Activated CD4-positive, CD25-positive, alpha-beta regulatory T cell (primary cell): ENCODE results near the gene PARD3.
"Not testable (repeated sequence)": the region's sequence is repeated elsewhere in the genome, so short reads cannot be mapped to it uniquely, and the experiment has no call there.

ENCODE experiments used
- DNase-seq, 4 experiments: peaks; one replicate each; lab custom pipeline; 2025; lab: John Stamatoyannopoulos, UW

The PARD3 gene

GRCh38 chr10:34297541-34298345, 517.4 kb downstream of the PARD3 start:
- DNase-seq, result no peak

DNA sequence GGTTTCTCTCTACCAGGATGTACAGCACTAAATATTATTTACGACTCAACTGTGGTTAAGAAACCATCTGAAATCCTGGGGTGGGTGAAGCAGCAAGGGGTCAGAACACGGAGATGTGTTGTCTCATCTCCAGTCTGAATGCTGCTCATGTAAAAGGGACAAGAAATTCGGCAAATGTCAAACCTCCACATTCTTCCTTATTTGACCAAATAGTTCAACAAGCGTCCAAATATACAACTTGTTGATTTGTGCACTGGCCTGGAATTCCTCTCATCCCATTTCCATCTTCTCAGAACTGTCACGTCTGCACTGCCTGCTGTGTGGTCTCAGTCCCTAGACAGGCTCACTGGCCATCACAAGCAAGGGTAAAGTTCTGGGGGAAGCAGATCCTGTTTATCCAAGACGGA, 520.0 kb downstream of the PARD3 start:
- no peak for DNase-seq

DNA sequence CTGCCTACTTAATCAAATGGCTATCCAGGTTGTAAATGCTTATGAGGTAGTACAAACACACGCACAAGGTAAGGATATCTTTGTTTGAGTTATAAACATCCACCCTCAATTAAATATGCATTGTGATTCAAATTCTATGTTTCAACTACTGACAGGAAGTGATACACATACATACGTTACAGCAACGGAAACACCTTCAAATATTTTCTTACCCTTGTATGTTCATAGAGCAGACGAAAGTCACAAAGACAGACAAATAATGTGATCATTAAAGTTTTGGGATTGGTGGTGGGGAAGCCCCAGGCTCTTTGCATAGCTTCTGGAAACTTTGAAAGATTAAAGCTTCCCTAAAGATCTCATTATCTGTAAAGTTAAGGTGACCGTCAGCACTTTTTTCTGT, 521.0 kb downstream of the PARD3 start:
- no peak for DNase-seq

GRCh38 chr10:34292675-34293074, 522.4 kb downstream of the PARD3 start:
- DNase-seq, result no peak

DNA sequence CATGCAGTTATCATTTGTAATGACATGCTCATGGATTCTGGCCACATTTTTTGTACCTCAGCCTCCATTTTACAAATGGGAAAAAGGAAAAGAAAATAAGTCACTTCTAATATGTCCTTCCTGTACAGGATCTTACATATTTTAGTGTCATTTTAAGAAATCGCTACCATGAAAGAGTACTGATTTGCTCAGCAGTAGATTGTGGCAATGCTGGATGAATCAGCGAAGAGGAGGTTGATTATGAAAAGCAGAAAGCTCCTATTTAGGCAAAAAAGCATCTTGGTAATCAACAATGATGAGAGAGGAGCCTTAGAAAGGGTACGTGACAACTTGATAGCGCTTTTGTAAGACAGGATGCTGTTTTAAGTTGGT, 522.9 kb downstream of the PARD3 start:
- no peak for DNase-seq

DNA sequence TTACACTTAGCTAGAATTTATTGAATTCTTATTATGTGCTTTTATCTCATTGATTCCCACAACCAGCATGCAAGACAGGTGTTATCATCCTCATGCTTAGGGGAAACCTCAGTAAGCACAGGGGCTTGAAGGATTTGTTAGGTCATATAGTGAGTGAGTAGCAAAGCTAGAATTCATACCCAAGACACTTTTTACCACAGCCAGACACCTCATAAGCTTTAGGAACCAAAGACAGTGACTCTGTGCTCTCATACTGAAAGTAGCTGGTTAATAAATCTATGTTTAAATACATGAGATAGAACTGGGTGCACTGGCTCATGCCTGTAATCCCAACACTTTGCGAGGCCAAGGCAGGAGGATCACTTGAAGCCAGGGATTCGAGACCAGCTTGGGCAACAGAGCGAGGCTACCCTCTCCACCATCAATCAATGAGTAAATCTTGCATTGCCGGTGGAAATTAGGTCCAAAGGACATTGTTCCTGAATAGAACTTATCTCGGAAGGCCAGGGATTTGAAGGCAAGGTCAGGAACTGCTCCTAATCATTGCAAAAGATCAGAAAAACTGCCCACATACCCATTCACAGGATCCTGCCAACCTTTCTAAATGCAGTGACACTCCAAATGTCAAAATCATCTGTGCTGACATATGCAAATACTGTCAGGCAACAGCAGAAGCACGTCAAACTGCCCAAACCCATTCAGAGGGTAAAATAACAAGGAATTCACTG, 523.5 kb downstream of the PARD3 start:
- DNase-seq, result no peak

DNA sequence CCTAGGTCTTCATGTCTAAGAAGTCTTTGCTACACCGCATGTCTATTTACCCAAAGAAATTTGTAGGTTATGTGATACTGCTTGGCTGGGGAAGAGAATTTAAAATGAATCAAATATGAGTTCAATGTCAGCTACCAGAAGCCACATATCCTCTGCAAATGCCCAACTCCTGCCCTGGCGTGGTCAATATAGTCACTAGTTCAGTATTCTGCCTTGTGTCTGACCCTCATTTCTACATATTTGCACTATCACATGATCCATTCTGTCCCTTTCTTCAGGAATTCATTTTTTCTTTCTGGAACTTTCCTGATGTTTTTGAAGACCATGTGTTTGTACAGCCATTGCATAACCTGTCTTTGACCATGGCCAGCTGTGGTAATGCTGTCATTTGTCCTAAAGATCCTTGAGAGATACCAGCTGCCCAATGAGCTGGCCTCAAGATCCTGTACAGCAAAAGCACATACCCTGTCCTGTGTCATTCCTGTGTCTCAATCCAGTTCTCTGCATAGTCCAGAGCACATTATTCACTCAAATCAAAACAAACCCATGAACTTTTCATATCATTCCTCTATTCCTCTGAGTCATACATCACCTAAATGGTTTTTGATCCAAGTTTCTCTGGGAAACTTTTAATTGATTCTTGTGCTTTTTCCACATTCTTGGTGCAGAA, 524.5 kb downstream of the PARD3 start:
- no peak for DNase-seq

DNA sequence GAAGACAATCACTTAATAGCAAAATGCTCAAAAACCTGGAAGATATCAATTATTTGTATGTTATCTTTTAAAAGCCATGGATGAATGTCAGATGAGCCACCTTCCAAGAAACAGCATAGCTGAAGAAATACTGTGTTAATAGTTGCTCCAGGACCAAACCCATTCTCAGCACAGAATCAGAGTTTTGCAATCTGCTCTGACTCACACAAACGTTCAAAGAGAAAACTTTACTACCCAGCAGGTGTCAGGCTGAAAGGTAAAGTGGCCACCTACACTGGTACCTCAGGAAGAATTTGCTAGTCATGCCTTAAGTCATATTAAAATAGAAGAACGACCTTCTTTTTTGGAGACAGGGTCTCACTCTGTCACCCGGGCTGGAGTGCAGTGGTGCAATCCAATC, 526.5 kb downstream of the PARD3 start:
- DNase-seq, result no peak

- DNase-seq, result no peak
Observed at GRCh38 chr10:34286136-34286739, 528.9 kb downstream of the PARD3 start.

- DNase-seq, result no peak
Observed at GRCh38 chr10:34281661-34282582, 533.2 kb downstream of the PARD3 start.

- DNase-seq, result no peak
Observed at GRCh38 chr10:34280599-34281374, 534.3 kb downstream of the PARD3 start.

DNA sequence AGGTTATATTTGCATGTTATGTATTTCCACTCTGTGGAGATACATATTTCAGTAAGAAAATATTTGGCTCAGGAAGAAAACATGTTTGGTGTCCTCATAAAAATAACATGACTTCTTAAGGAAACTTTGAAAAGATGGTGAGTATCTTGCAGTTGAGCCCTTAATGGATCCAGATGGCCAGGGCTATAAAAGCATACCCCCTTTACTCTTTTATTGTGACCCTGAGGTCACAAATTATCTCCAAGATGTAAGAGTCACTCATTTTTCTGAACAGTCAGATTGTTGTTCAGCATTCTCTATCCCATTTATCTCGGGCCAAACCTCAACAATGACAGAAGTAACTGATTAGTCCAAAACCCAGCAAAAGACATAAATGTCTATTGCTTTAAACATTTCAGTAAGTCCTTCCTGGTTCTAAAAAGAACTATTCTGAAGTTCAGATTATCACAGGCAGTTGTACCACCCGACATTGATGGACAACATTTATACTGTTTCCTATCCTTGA, 539.4 kb downstream of the PARD3 start:
- no peak for DNase-seq

- DNase-seq, result no peak
Observed at GRCh38 chr10:34274906-34275305, 540.2 kb downstream of the PARD3 start.

DNA sequence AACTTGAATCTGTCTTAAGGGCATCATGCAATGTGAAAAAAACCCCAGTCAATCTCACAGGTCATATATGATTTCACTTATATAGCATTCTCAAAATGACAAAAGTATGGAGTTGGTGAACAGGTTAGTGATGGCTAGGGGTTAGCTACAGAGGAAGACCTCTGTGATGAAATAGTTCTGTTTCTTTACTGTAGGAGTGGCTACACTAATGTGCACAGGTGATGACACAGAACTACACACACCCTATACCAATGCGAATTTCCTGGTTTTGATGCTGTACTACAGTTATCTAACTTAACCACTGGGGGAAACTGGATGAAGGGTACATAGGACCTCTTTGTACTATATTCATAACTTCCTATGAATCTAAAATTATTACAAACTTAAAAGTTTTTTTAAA, 541.8 kb downstream of the PARD3 start:
- DNase-seq, result no peak

DNA sequence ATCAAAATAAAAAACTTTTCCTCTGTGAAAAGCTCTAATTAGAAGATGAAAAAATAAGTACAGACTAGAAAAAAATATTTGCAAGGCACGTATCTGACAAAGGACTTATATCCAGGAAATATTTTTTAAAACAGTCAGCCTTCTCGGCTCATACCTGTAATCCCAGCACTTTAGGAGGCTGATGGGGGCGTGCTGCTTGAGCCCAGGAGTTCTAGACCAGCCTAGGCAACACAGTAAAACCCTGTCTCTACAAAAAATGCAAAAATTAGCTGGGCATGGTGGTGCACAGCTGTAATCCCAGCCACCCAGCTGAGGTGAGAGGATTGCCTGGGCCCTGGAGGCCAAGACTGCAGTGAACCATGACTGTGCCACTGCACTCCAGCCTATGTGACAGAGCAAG, 542.8 kb downstream of the PARD3 start:
- DNase-seq, result no peak

- DNase-seq, result not testable (repeated sequence)
Observed at GRCh38 chr10:34268410-34268809, 546.7 kb downstream of the PARD3 start.

- DNase-seq, result no peak
Observed at GRCh38 chr10:34262985-34263384, 552.1 kb downstream of the PARD3 start.

GRCh38 chr10:34260904-34261303, 554.2 kb downstream of the PARD3 start:
- DNase-seq, result no peak

GRCh38 chr10:34256216-34256615, 558.9 kb downstream of the PARD3 start:
- DNase-seq, result no peak

GRCh38 chr10:34255035-34255434, 560.1 kb downstream of the PARD3 start:
- no peak for DNase-seq
